HG03571 (cell line): Measurements from ENCODE around the gene VWA5B1.
"Not testable (repeated sequence)": the region's sequence is repeated elsewhere in the genome, so short reads cannot be mapped to it uniquely, and the experiment has no call there.

Source experiments
- ATAC-seq: cut with Tn5 transposase; IDR thresholded peaks from one replicate; pipeline ENCODE4 v1.9.1; 2021; ENCODE audit not compliant: unreplicated experiment

VWA5B1 gene

DNA sequence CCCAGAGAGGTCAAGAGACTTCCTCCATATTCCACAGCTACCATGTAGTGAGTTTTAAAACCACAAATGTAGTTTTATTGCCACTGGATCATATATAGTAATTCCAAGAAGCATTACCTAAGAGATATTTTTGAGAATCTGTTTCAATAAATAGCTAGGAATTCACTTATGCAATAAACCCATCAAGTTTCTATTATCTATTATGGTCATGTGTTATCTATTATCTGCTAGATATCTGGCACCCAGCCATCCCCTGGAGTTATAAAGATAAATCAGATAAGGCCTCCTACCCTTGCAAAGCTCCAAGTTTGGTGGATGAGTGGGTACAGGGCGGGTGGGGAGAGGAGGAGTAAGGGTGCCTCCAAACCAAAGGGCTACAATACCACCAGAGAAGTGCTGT is 10.3 kb upstream of the VWA5B1 start:
- ATAC-seq: no peak

DNA sequence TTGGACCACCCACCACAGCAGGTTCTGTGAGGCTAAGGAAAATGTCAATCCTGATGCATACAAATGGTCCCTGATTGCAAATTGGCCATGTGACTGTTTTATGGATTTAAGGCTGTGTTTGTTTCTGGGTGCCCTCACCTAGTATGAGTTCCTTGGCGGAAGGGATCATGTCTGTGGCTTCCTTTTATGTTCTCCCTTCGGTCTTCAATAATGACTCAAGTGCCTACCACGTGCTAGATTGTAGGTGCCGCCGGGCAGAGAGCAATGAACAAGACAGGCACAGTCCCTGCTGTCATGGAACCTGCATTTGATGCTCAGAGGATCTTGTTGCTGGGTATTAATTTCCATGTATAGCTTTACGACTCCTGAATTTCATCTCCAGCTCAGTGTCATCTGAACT is 9.8 kb upstream of the VWA5B1 start:
- ATAC-seq: no peak

DNA sequence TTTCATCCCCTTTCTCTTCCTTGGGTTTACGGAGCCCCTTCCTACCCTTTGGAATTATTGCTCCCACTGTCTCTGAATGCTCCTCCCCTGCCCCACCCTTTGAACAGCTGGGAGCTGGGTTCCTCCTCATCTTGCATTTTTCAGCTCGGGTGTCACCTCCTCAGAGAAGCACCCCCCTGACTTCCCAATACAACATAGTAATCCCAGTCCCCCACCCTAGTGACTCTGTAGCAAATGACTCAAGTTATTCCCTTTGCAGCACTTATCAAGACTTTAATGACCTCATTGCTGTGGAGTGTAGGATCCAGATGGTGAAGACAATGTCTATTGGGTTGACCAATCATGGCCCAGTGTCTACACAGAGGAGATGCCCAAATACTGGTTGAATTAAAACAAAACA is 8.9 kb upstream of the VWA5B1 start:
- ATAC-seq: no peak

DNA sequence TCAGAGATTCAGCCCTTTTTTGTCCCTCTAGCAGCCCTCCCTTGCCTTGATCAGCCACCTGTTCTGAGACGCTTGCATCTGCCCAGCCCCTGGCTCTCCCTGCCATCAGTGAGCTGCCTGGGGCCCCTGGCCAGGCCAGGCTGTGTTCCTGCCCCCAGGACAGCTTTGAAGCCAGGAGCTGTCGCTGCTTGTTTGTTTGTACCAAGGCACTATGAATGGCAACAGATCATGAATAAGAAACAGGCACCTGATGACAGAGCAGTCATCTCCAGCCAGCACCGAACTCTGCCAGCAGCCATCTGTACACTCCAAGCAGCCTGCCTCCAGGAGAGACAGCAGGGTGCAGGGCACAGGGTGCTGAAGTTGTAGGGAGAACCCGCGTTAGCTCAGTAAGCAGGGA is 8.1 kb upstream of the VWA5B1 start:
- no peak for ATAC-seq

DNA sequence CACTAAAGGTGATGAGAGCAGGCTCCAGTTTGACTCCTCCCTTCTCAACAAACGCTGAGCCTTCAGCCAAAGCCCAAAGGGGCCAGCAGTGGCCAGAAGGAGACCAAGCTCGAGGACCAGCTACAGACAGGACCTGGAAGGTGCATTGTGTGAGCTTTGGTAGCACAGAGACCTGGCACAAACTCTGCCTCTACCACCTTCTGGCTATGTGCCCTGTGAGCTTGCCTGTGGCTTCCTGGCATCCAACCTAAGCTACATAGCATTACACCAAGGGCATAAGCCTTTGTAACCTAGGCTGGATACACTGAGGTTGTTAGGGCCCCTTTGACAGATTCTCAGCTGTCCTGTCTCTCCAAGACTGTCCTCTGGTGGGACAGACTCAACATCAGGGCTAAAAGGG is 6.6 kb upstream of the VWA5B1 start:
- no peak for ATAC-seq

DNA sequence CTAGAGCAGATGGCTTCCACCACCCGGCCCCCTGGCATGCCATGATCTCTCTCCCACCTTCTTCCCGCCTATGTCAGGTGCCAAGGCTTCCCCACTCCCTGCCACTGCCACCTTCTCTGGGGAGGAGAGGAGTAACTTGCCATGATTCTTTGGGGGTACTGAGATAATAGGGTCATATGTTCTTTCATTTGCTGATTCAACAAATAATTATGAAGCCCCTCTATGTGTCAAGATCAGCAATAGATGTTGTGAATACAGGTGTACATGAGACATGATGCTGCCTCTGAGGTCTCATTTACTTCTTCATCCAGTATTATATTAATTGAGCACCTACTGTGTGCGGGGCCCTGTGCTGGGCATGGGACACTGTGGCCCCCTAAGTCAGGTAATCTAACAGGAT is 6.0 kb upstream of the VWA5B1 start:
- ATAC-seq: no peak

DNA sequence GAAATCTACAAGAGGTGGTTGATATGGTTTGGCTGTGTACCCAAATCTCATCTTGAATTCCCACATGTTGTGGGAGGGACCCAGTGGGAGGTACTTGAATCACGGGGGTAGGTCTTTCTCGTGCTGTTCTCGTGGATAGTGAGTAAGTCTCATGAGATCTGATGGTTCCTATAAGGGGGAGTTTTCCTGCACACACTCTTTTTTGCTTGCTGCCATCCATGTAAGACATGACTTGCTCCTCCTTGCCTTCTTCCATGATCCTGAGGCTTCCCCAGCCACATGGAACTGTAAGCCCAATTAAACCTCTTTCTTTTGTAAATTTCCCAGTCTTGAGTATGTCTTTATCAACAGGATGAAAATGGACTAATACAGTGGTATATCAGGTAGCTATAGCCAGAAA is 5.2 kb upstream of the VWA5B1 start:
- no peak for ATAC-seq

DNA sequence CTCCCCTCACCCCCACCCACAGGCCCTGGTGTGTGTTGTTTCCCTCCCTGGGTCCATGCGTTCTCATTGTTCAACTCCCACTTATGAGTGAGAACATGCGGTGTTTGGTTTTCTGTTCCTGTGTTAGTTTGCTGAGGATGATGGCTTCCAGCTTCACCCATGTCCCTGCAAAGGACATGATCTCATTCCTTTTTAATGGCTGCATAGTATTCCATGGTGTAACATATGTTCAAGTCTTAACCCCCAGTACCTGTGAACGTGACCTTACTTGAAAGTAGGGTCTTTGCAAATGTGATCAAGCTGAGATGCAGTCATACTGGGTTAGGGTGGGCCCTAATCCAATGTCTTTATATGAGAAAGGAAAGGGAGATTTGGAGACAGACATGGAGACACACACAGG is 3.0 kb upstream of the VWA5B1 start:
- ATAC-seq: not testable (repeated sequence)

DNA sequence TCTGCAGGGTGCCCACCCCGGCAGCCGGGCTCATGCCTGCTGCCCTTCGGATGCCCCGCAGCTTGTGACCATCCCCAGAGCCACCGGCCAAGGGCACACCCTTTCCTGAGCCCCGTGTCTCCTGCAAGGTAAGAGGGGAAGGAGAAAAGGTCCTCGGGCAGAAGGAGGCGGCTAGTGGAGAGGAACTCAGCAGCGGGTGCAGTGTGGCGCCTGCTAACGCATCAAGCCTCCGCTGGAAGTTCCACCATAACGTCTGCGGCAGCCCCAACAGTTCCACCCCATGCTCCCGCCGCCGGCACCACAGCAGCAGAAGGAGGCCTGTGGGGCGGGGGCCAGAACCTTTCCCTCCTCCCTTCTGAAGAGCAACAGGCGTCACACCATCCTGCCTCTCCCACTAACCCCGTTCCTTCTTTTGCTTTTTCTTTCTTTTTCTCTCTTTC is 990 bp downstream of the VWA5B1 start:
- ATAC-seq: no peak

DNA sequence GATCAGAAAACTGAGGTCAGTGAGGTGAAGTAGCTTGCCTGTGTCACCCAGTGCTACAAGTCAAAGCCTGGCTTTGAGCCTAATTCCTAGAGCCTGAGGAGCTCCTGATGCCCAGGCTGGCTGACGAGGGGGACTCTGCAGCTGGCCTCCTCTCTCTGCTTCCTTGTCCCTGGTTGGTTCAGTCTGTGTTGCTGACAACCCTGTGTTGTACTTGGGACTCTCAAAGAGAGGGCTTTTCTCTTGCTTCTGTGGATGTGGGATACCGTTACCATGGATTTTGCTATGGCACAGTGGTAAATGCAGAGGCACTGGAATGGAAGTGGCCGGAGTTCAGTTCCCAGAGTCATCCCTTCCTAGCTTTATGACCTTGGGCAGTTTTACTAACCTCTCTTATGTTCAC is 8.0 kb downstream of the VWA5B1 start:
- no peak for ATAC-seq

DNA sequence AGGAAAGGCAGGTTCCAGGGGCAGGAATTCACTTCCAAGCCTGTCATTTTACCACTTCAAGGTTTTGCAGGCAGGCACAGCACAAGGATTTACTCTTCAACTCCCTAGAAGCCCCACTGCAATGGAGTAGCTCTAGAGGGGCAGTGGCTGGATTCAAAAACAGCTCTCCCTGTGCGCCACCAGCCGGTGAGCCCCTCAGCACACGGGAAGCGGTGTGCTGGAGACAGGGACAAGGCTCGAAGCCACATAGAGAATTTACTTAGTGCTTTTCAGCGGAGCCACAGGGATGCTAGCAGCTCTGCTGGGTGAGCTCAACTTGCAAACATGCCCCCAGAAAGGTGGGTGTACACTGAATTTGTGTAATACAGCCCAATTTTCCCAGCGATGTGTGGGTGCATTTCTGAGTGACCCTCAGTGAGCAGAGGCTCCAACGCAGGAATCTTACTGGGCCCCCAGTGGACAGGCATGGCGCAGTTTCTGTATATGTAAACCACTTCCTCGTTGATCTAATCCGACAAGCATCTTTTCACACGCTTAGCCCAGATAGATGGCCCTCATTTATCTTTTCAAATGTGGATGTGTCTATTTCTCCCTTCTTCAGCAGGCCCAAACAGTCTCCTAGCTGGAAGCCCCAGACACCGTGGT is 10.9 kb downstream of the VWA5B1 start:
- ATAC-seq: no peak

DNA sequence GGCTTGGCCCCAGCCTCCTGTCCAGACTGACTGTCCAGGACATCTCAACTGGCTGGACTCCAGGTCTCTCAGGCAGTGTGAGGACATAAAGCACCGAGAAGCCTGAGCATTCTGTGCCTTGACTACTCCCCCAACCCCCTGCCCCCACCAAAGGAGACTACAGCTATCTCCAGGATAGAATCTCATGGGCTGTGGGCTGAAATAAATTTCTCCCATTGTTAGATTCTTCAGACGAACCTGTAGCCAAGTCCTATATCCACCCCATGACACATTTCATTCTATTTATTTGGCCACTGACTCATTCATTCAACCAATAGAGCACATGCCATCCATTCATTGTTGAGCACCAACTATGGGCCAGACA is 11.4 kb downstream of the VWA5B1 start:
- ATAC-seq: no peak

DNA sequence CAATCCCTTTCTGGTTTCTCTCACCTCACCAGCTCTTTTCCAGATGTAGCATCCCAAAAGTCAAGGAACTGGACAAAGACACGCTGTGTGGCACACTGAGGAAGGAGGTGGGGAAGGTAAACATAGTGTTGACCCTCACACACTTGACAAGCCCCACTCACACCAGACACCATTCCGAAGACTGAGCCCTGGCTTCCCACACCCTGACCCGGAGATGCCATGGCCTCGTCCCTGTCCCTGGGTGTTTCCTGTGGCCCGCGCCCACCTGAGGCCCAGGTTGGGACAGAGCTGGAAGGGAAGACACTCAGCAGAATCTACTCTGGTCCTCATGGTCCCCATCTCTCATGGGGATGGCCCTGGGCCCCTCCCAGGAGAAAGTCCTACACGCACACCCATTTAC is 16.4 kb downstream of the VWA5B1 start:
- no peak for ATAC-seq

DNA sequence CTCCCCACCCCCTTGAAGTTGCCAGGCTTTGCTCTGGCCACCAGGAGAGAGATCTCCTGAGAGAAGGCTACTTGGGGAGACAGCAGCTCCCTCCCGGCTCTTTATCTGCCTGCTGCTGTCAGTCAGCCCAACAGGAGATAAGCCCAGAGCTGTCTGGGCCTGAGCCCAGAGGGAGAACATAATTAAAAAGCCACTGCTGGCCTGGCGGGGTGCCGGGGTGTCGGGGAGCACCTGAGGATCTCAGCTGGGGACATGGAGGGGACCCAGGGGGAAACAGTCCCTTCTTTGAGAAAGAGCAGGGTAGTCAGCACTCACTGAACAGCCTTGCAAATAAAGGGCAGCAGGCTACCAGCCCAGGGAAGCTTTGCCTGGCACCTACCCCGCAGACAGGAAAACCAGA is 17.9 kb downstream of the VWA5B1 start:
- no peak for ATAC-seq

DNA sequence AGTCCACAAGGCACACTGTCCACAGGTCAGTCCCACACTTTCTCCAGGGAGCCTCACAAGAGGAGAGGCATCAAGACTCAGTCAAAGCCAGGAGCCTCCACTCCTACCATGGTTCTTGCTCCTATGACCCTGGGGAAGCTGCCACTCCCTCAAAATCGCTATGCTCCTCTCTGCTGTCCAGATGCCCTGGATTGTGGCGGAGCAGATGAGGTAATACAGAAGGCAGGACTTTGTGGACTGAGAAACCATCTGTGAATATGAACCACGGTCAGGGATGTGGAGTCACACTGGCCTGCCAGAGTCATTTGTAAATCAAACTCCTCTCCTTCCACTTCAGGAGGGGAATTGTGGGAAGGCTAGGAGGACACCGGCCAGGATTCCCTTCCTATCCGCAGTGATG is 20.6 kb downstream of the VWA5B1 start:
- no peak for ATAC-seq

DNA sequence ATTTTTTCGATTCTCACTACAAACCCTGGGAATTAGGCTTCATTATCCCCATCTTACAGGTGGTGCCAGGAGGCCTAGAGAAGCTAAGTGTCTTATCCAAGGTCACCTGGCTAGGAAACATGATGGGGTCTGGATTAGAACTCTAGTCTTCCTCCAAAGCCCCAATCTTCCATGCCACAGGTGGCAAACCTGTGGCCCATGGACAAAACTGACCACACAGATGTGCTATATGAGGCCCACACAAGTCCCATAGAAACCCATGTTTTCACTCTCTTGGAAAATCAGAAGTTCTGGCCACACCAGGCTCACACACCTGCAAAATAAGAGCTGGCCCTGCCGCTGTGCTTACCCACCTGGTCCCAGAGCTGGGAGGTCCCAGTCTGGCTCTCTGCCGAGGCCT is 21.6 kb downstream of the VWA5B1 start:
- ATAC-seq: no peak

DNA sequence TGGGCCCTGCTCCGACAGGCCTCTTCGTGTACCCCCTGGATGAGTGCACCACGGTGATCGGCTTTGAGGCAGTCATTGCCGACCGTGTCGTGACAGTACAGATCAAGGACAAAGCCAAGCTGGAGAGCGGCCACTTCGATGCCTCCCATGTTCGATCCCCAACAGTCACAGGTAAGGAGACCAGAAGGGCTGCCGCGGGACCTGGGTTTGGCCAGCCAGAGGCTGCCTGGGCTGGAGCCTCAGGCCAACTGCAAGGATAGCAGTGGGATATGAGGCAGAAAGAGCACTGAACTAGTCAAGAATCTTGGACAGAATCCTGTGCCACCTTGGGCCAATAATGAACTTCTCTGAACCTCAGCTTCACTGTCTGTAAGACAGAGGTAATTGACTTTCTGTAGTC is 22.1 kb downstream of the VWA5B1 start:
- no peak for ATAC-seq

DNA sequence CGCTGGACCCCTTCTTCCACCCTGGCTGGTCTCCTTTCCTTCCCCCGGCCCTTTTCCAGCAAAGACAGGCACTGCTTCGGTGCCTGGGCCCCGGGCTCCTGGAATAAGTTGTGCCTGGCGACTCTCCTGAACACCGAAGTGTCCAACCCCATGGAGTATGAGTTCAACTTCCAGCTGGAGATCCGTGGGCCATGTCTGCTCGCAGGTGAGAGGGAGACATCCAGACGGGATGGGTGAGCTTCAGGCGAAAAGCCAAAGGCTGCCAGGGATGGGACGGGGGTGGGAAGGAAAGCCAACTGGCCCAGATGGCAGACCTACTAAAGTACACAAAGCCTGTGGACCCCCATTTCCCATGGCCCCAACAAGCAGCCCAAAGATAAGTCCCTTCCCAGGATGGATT is 26.8 kb downstream of the VWA5B1 start:
- no peak for ATAC-seq

DNA sequence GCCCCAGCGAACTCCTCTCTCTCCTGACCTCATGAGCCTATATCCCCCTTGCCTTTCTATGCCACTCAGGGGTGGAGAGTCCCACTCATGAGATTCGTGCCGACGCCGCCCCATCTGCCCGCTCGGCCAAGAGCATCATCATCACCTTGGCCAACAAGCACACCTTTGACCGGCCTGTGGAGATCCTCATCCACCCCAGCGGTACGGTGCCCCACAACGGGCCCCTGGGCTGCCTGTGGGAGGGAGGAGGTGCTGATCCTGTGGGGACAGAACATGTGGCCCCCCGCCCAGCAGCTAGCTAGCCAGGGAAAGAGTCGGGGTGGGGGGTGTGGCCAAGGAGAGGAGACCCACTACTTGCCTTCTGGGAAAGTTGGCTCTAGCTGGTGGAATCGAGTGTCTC is 27.8 kb downstream of the VWA5B1 start:
- no peak for ATAC-seq

DNA sequence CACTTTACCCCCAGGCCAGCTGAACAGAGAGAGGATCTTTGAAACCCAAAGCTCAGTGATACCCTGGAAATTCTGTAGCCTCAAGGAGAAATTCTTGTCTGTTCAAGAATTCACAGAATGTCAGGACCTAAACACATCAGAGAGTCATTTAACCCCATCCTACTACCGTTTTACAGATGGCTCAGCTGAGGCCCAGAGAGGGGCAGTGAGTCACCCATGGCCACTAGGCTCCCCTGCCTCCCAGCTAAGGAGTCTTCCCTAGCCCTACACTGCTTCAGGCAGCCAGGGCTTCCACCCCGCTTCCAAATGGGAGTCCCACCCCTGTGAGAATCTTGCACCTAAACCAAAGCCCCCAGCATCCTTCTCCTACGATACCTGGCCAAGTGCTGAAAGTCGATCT is 28.3 kb downstream of the VWA5B1 start:
- ATAC-seq: no peak

DNA sequence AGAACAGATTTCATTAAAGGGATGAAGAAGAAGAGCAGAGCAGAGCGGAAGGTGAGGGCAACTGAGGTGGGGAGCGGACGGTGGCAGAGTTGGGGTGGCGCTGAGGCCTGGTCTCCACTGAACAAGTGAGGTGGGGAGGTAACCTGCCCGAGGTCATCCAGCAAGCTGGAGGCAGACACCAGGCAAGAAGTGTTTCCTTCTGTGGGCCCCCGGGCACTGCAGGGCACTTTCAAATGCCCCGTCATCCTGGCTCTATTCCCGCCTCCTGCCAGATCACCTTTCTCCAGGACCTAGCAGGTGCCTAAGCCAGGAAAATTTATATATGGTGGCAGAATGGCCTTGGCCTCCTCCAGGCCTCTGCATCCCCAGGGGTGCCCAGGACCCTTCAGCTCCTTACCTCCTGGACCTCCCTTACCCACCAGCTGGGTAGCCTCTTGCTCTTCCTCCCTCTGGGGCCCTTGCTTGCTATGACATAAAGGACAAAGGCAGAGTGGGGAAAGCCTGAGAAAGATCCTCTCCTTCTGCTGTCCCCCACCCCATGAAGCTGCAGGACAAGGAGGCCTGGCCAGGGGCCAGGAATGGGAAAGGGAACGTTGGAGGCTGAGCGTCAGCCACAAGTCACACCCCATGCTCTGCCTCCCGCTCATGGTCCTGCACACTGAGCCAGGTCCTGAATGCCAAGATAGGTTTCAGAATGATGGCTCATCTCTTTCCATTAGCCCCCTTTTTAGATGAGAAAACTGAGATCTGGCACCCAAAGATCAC is 29.0 kb downstream of the VWA5B1 start:
- ATAC-seq: no peak

DNA sequence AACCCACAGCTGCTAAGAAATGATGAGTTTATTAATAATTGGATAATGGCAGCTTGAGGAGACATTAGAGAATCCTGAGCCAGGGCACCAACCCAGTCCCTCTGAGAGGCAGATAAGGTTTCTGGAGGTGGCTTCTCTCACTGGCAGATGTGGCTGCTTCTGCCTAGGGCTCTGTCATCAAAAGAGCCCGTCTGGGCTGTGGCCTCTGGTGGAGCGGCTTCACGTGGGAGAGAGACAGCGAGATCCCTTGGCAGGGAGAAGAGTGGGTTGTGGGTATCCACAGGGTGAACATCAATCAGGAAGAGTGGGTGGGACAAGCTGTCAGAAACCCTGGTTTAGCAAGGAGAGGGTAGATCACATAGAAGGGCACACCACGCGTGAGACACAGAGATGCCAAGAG is 30.0 kb downstream of the VWA5B1 start:
- ATAC-seq: no peak

DNA sequence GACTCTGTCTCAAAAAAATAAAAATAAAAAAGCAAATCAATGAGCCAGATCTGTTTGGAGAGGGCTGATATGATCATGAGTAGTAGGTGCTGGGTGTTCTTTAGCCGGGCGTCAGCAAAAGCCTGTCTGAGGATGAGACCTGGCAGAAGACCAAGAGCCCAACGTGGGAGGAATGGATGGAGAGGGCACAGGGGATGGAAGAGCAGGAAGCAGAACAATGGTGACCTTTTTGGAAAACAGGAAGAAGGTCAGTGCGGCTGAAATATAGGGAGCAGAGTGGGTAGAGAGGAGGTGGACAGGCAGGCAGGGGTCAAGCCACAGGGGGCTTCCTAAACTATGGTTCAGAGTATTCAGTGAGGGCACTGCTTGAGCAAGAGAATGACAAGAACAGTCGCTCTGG is 30.9 kb downstream of the VWA5B1 start:
- ATAC-seq: no peak
